HepG2 (cell line): ENCODE measurements around the gene RAB2B. TPM values are rescaled to one million over a fixed set of nuclear protein-coding genes. Genes with fewer than 3 reads are reported as not detected.

Experiments used
- BCLAF1 ChIP-seq: fragments of 450-650 bp; IDR thresholded peaks from 2 replicates; pipeline ENCODE4 v1.6.1; 2017; ENCODE audit warnings: mild to moderate bottlenecking
- BRF2 ChIP-seq: sonication (generic); formaldehyde crosslinking; IDR thresholded peaks from 2 replicates; pipeline ENCODE4 v1.8.1; 2022; ENCODE audit warnings: mild to moderate bottlenecking, missing genetic modification reagents
- FLYWCH1 ChIP-seq: sonication (generic); formaldehyde crosslinking; IDR thresholded peaks from 2 replicates; pipeline ENCODE4 v1.8.1; 2023; ENCODE audit warnings: mild to moderate bottlenecking, missing genetic modification reagents
- FOXM1 ChIP-seq: sonication (generic); formaldehyde crosslinking; IDR thresholded peaks from 2 replicates; pipeline ENCODE4 v1.5.0; 2020; ENCODE audit warnings: missing genetic modification reagents
- FOXO1 ChIP-seq: sonication (generic); formaldehyde crosslinking; IDR thresholded peaks from 2 replicates; pipeline ENCODE4 v1.4.0; 2020; ENCODE audit warnings: missing genetic modification reagents
- GTF2F1 ChIP-seq: fragments of 150-350 bp; IDR thresholded peaks from 2 replicates; pipeline ENCODE4 v1.6.1; 2014; ENCODE audit warnings: low read length
- HNF1B ChIP-seq: sonication (generic); formaldehyde crosslinking; IDR thresholded peaks from 2 replicates; pipeline ENCODE4 v1.5.1; 2020; ENCODE audit warnings: mild to moderate bottlenecking, moderate library complexity, missing genetic modification reagents
- HOXA3 ChIP-seq: sonication (generic); formaldehyde crosslinking; IDR thresholded peaks from 2 replicates; pipeline ENCODE4 v1.5.0; 2020; ENCODE audit warnings: missing genetic modification reagents
- IRF1 ChIP-seq: sonication (generic); formaldehyde crosslinking; IDR thresholded peaks from 2 replicates; pipeline ENCODE4 v1.4.0; 2020; ENCODE audit warnings: low read depth, mild to moderate bottlenecking, missing genetic modification reagents
- LBX2 ChIP-seq: sonication (generic); formaldehyde crosslinking; IDR thresholded peaks from 2 replicates; pipeline ENCODE4 v1.5.0; 2020; ENCODE audit warnings: missing genetic modification reagents, mild to moderate bottlenecking, borderline replicate concordance
- MATR3 ChIP-seq: sonication (generic); formaldehyde crosslinking; IDR thresholded peaks from 2 replicates; pipeline ENCODE4 v1.4.0; 2020; ENCODE audit warnings: missing genetic modification reagents
- MBNL3 ChIP-seq: fragments of 250-450 bp; sonication (Bioruptor Pico); conservative IDR thresholded peaks from 2 replicates; pipeline ENCODE4 v1.8.0; 2022; ENCODE audit warnings: mild to moderate bottlenecking, inconsistent platforms
- MXD4 ChIP-seq: IDR thresholded peaks from 2 replicates; pipeline ENCODE4 v1.6.1; 2016; ENCODE audit warnings: mild to moderate bottlenecking, missing biosample characterization, missing genetic modification reagents
- NAIF1 ChIP-seq: sonication (generic); formaldehyde crosslinking; IDR thresholded peaks from 2 replicates; pipeline ENCODE4 v1.5.0; 2020; ENCODE audit warnings: mild to moderate bottlenecking, missing genetic modification reagents, borderline replicate concordance
- TAF1 ChIP-seq: sonication (generic); formaldehyde crosslinking; IDR thresholded peaks from 2 replicates; pipeline ENCODE4 v1.4.0; 2020; ENCODE audit warnings: missing genetic modification reagents
- ZNF20 ChIP-seq: sonication (generic); formaldehyde crosslinking; IDR thresholded peaks from 2 replicates; pipeline ENCODE4 v1.4.0; 2020; ENCODE audit warnings: mild to moderate bottlenecking, moderate library complexity, missing genetic modification reagents
- ZNF24 ChIP-seq: fragments of 450-650 bp; IDR thresholded peaks from 2 replicates; pipeline ENCODE4 v1.6.1; 2017; ENCODE audit warnings: antibody characterized with exemption, mild to moderate bottlenecking
- ZNF333 ChIP-seq: sonication (generic); formaldehyde crosslinking; IDR thresholded peaks from 2 replicates; pipeline ENCODE4 v1.4.0; 2020; ENCODE audit warnings: mild to moderate bottlenecking, missing genetic modification reagents, borderline replicate concordance
- ZNF484 ChIP-seq: sonication (generic); formaldehyde crosslinking; IDR thresholded peaks from 2 replicates; pipeline ENCODE4 v1.5.1; 2020; ENCODE audit warnings: mild to moderate bottlenecking, low read depth, missing genetic modification reagents, borderline replicate concordance
- ZNF652 ChIP-seq: IDR thresholded peaks from 2 replicates; pipeline ENCODE4 v1.6.1; 2016; ENCODE audit warnings: low read depth, borderline replicate concordance
- ZNF720 ChIP-seq: sonication (generic); formaldehyde crosslinking; IDR thresholded peaks from 2 replicates; pipeline ENCODE4 v1.4.0; 2020; ENCODE audit warnings: missing genetic modification reagents
- ZNF761 ChIP-seq: sonication (generic); formaldehyde crosslinking; conservative IDR thresholded peaks from 2 replicates; pipeline ENCODE4 v1.4.0; 2020; ENCODE audit warnings: mild to moderate bottlenecking, missing genetic modification reagents
- ZNF792 ChIP-seq: IDR thresholded peaks from 2 replicates; pipeline ENCODE4 v1.6.1; 2016
- ZNF883 ChIP-seq: sonication (generic); formaldehyde crosslinking; IDR thresholded peaks from 2 replicates; pipeline ENCODE4 v1.5.1; 2020; ENCODE audit warnings: mild to moderate bottlenecking, missing genetic modification reagents; ENCODE audit errors: not compliant biosample characterization
- polyA plus RNA-seq, 8 experiments: library from polyadenylated mRNA; depleted of rRNA in 3 of 8; stranded (reverse) in 7 of 8; unstranded in 1 of 8; fragments of >200 nt; fragmentation: Illumina TruSeq in 4 of 8; extraction: Trizol in 4 of 8; gene quantifications; 2 replicates each; pipeline versions ENCODE4 v1.2.1 to v1.2.3, GENCODE V29; 2011 to 2016; ENCODE audit warnings: low read depth in 4 of 8, missing spikeins in 1 of 8, mixed read lengths in 1 of 8; ENCODE audit not compliant: insufficient read depth in 1 of 8
- total RNA-seq, 5 experiments: library from RNA; depleted of rRNA; stranded (reverse); fragments of >200 nt; fragmentation: Illumina TruSeq; extraction: Trizol; gene quantifications; 2 replicates each; pipeline ENCODE4 v1.2.3, GENCODE V29; 2016; ENCODE audit warnings: low read depth in 1 of 5

RAB2B gene
- total and polyA plus RNA-seq, 2 of the 13 experiments (the other 11 are each of a cell fraction or from before 2014, with no cell fraction given) = 36.0 to 60.6 TPM

- peak; percentile 67; the same call in 1 of the 2 replicates for TF ChIP-seq LBX2 (CRISPR knock-in tag)
- peak; percentile 11 for TF ChIP-seq ZNF652 (CRISPR knock-in tag)
- TF ChIP-seq ZNF720 = no peak
- peak; percentile 96 for TF ChIP-seq HOXA3 (CRISPR knock-in tag)
- TF ChIP-seq MBNL3 = no peak
- TF ChIP-seq ZNF792 = peak; percentile 82; the same call in 1 of the 2 replicates
- no peak for TF ChIP-seq ZNF20 (CRISPR knock-in tag)
- TF ChIP-seq HNF1B (CRISPR knock-in tag) = peak; percentile 91
- no peak for TF ChIP-seq FOXM1
- peak; percentile 94; the same call in 1 of the 2 replicates for TF ChIP-seq ZNF333 (CRISPR knock-in tag)
- peak; percentile 48; the same call in 1 of the 2 replicates for TF ChIP-seq GTF2F1
- no peak for TF ChIP-seq FLYWCH1 (CRISPR knock-in tag)
- TF ChIP-seq IRF1 (CRISPR knock-in tag) = no peak; the same call in 1 of the 2 replicates
- no peak for TF ChIP-seq ZNF484 (CRISPR knock-in tag)
- TF ChIP-seq BRF2 (CRISPR knock-in tag) = 0 out of 2 replicates have a peak, but pooled peaks have one; percentile 80
- TF ChIP-seq MXD4 (CRISPR knock-in tag) = no peak
- TF ChIP-seq BCLAF1 = no peak
- peak; percentile 89 for TF ChIP-seq ZNF883 (CRISPR knock-in tag)
- TF ChIP-seq MATR3 (CRISPR knock-in tag) = no peak
- peak; percentile 77 for TF ChIP-seq TAF1 (CRISPR knock-in tag)
- 0 out of 2 replicates have a peak, but pooled peaks have one; percentile 55 for TF ChIP-seq ZNF24
- no peak for TF ChIP-seq NAIF1 (CRISPR knock-in tag)
- TF ChIP-seq ZNF761 (CRISPR knock-in tag) = peak; percentile 78; the same call in 1 of the 2 replicates
- TF ChIP-seq FOXO1 (CRISPR knock-in tag) = no peak; the same call in 1 of the 2 replicates
Observed at GRCh38 chr14:21476925-21477681, at the start of gene RAB2B, which contains the start of gene TOX4 (continued).
